Lower leg skin (tissue), 3 donors: ENCODE data around the gene MKRN2OS.

ENCODE experiments used
- POLR2A ChIP-seq, 2 donors: fragments of 450-650 bp; IDR thresholded peaks; one replicate each; pipeline ENCODE4 v1.6.1; 2016 to 2017; ENCODE audit warnings: antibody characterized with exemption in 2 of 2, mild to moderate bottlenecking in 1 of 2, moderate library complexity in 1 of 2
- TF ChIP-seq, protein P1 (sequence below), 3 donors: fragments of 450-650 bp; IDR thresholded peaks; one replicate each; pipeline ENCODE4 v1.5.1; 2016; ENCODE audit warnings: antibody characterized with exemption in 3 of 3, mild to moderate bottlenecking in 3 of 3, moderate library complexity in 2 of 3

DNA sequence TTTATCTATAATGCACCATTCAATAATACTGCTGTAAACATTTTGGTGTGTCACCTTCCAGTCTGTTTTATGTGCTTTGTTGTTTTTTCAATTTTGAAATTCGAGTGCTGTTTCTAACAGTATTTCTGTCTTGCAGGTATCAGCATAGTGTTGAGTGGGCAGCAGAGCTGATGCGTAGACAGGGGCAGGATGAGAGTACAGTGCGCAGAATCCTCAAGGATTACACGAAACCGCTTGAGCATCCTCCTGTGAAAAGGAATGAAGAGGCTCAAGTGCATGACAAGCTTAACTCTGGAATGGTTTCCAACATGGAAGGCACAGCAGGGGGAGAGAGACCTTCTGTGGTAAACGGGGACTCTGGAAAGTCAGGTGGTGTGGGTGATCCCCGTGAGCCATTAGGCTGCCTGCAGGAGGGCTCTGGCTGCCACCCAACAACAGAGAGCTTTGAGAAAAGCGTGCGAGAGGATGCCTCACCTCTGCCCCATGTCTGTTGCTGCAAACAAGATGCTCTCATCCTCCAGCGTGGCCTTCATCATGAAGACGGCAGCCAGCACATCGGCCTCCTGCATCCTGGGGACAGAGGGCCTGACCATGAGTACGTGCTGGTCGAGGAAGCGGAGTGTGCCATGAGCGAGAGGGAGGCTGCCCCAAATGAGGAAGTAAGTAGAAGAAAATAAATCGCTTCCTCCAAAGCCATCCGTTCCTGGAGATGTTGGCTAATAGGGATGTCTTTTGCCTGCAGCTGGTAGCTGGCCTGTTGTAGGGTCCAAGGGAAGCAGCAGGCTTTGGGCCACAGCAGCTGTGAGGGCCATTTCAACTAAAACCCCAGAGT lies 42.0 kb downstream of the MKRN2OS start:
- TF ChIP-seq, protein P1, sequence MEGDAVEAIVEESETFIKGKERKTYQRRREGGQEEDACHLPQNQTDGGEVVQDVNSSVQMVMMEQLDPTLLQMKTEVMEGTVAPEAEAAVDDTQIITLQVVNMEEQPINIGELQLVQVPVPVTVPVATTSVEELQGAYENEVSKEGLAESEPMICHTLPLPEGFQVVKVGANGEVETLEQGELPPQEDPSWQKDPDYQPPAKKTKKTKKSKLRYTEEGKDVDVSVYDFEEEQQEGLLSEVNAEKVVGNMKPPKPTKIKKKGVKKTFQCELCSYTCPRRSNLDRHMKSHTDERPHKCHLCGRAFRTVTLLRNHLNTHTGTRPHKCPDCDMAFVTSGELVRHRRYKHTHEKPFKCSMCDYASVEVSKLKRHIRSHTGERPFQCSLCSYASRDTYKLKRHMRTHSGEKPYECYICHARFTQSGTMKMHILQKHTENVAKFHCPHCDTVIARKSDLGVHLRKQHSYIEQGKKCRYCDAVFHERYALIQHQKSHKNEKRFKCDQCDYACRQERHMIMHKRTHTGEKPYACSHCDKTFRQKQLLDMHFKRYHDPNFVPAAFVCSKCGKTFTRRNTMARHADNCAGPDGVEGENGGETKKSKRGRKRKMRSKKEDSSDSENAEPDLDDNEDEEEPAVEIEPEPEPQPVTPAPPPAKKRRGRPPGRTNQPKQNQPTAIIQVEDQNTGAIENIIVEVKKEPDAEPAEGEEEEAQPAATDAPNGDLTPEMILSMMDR (IDR thresholded peaks at IDR 0.05), result no peak
- no peak for TF ChIP-seq POLR2A (IDR thresholded peaks at IDR 0.05)
